HG03066 (cell line): Measurements from ENCODE around the gene CACNB1.

Source experiments
- ATAC-seq: cut with Tn5 transposase; IDR thresholded peaks from one replicate; pipeline ENCODE4 v1.9.1; 2021; ENCODE audit warnings: low read depth; ENCODE audit not compliant: unreplicated experiment

Gene CACNB1

GRCh38 chr17:39204245-39204644 lies 6.8 kb upstream of the CACNB1 start:
- no peak for ATAC-seq

- no peak for ATAC-seq
Measured at GRCh38 chr17:39200957-39201510, 3.6 kb upstream of the CACNB1 start.

GRCh38 chr17:39200070-39200879 lies 2.8 kb upstream of the CACNB1 start, which contains the start of gene RPL19:
Gene RPL19, plus strand, starts transcription at chr17:39200283. Its CDS starts 62 bp downstream, at chr17:39200345.
- no peak for ATAC-seq

- no peak for ATAC-seq
Measured at GRCh38 chr17:39199820-39200069, 2.3 kb upstream of the CACNB1 start.

GRCh38 chr17:39198186-39198566 lies 707 bp upstream of the CACNB1 start:
- ATAC-seq, result no peak

GRCh38 chr17:39196808-39197291 lies 619 bp downstream of the CACNB1 start:
- ATAC-seq, result no peak

- no peak for ATAC-seq
Measured at GRCh38 chr17:39196241-39196807, 1.1 kb downstream of the CACNB1 start.

GRCh38 chr17:39195568-39196160 lies 1.8 kb downstream of the CACNB1 start:
- no peak for ATAC-seq

- ATAC-seq, result no peak
Measured at GRCh38 chr17:39194985-39195524, 2.4 kb downstream of the CACNB1 start.

- no peak for ATAC-seq
Measured at GRCh38 chr17:39194089-39194984, 3.1 kb downstream of the CACNB1 start.

- ATAC-seq, result no peak
Measured at GRCh38 chr17:39193346-39193745, 4.1 kb downstream of the CACNB1 start.

GRCh38 chr17:39192901-39193300 lies 4.6 kb downstream of the CACNB1 start:
- ATAC-seq, result no peak

GRCh38 chr17:39191750-39192510 lies 5.5 kb downstream of the CACNB1 start:
- ATAC-seq, result no peak

GRCh38 chr17:39187152-39187830 lies 10.2 kb downstream of the CACNB1 start:
- no peak for ATAC-seq

- ATAC-seq, result no peak
Measured at GRCh38 chr17:39186481-39187002, 10.9 kb downstream of the CACNB1 start.

- ATAC-seq, result no peak
Measured at GRCh38 chr17:39183720-39184119, 13.7 kb downstream of the CACNB1 start.

- ATAC-seq, result no peak
Measured at GRCh38 chr17:39183045-39183444, 14.4 kb downstream of the CACNB1 start.

GRCh38 chr17:39181303-39181702 lies 16.2 kb downstream of the CACNB1 start:
- no peak for ATAC-seq

- ATAC-seq, result no peak
Measured at GRCh38 chr17:39178536-39178935, 18.9 kb downstream of the CACNB1 start.
